ENCODE results near the gene PKP2. TPM values are rescaled to one million over a fixed set of nuclear protein-coding genes. Genes with fewer than 3 reads are reported as not detected.
"Not testable (repeated sequence)": the region's sequence is repeated elsewhere in the genome, so short reads cannot be mapped to it uniquely, and the experiment has no call there.

The PKP2 gene
- total RNA-seq, 1 donor from 2014 or later, result 4.7 TPM

DNA sequence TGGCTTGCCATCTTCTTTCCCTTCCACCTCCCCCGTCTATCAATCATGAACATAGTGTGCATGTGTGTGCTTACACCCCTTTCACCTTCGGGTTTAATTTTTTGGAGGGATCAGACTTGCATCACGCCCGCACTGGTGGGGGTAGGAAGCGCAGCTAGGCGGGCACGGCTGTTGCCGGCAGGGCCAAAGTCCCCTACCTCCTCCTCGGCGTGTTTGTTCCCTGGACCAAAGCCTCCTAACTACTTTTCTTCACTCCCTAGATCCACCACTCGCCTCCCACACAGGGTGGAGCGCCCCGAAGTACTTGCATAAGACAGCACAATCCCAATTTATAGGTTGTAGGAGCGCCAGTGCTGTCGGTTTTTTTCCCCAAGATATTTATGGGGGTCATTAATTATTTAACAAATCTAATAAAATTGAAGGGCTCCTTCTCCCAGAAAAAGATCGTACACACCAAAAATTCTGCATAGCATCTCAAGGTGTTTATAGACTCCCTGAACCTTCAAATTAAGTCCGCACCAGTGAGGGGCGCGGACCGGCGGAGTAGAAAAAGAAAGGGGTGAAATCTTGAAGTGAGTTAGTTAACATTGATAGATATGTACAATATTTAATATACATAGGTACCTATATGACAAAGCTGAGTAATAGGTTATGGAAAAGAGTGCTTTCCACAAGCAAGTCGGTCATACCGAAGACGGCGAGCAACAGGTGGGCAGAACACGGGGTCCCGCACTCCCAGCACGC, 717 bp downstream of the PKP2 start:
- no peak for DNase-seq

DNA sequence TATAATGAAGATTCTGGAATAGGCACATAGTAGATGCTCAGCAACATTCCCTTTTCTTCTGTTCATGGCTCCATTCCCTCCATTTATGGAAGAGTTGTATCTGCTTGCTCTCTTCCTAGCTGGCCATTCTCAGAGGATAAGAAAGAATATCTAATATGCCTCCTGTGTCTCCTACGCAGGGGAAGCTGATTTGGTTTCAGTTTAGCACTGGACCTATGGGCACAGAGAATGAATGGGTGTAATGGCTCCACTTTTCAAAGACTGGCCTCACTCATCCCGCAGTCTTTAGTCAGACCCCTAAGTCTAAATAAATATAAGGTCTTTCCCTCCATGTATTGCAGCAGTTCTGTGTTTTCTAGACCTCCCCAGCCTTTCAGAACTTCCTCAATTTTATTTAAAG, 2.0 kb downstream of the PKP2 start:
- no peak for DNase-seq

DNA sequence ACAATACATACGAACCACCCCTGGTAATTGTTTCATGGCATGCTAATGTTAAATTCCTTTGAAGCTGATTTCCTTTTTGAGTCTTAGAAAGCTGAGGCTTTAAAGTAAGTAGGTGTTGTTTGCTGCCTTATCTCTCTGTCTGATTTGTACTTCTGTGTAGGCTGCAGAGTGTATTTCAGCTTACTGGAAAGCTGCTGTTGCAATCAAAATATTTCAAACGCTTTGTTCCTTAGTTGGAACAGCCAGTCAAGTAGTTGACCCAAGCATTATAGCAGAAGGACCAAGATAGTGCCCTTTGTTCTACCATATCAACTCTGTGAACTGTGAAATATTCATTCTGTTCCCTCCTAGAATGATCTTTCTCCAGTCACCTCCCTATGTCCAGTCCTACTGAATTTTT, 3.1 kb downstream of the PKP2 start:
- no peak for DNase-seq

DNA sequence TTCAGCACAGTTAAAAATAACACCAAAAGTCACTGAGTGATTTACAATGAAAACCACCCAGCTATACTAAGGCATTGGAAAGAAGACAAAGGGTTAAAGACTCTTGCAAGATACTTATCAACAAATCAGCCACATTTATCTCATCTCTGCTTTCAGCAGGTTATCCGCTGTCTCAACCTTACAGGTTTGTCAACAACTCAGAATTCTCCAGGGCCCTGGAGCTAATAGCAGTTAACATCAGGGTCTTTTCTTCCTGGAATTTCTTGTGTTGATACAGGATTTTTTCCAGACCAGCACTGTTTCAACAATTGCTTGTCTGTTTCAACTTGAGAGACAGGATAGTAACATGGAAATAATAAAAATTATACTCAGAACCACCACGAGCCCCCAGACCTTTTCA, 3.5 kb downstream of the PKP2 start:
- no peak for DNase-seq

DNA sequence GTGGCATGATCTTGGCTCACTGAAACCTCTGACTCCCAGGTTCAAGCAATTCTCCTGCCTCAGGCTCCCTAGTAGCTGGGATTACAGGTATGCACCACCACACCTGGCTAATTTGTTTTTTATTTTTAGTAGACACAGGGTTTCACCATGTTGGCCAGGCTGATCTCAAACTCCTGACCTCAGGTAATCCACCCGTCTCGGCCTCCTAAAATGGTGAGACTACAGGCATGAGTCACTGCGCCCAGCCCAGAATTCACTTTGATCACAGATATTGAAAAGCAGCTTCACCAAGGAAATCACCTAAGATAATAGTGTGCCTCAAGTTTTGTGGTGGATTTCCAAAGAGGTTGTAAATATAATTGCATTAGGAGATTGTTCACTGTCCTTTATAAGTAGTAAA, 4.2 kb downstream of the PKP2 start:
- not testable (repeated sequence) for DNase-seq

DNA sequence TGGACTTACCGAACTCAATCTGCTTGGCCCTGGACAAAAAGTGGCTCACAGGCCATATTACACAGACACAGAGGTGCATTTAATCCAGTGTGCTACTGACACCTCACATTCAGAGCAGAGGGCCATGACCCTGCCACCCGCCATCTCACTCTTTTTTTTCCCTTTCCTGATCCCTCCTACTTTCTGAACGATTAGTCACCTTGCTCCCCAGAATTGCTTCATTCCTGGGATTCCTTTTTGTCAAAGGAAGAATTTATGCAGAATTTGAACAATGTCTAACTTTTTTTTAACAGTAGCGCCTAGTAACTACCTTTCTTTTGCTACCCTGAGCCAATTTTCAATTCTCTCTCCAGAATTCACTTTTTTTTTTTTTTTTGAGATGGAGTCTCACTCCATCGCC, 4.6 kb downstream of the PKP2 start:
- no peak for DNase-seq

DNA sequence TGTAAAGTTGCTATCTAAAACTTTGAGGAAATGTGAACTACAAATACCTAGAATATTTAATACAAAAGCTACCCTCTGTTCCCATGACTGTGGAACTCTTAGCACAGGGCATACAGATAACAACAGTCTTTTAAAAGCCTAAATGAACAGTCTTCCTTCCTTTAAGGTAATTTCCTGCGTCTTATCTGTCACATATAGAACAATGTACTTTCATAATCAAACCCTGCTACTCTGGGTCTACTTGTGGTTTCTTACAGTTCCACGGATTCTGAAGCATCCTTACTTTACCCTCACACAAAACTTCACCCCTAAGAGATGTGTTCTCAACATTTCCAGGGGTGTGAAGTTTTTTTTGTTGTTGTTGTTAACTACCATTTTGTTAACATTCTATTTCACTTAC, 5.1 kb downstream of the PKP2 start:
- DNase-seq, result no peak

DNA sequence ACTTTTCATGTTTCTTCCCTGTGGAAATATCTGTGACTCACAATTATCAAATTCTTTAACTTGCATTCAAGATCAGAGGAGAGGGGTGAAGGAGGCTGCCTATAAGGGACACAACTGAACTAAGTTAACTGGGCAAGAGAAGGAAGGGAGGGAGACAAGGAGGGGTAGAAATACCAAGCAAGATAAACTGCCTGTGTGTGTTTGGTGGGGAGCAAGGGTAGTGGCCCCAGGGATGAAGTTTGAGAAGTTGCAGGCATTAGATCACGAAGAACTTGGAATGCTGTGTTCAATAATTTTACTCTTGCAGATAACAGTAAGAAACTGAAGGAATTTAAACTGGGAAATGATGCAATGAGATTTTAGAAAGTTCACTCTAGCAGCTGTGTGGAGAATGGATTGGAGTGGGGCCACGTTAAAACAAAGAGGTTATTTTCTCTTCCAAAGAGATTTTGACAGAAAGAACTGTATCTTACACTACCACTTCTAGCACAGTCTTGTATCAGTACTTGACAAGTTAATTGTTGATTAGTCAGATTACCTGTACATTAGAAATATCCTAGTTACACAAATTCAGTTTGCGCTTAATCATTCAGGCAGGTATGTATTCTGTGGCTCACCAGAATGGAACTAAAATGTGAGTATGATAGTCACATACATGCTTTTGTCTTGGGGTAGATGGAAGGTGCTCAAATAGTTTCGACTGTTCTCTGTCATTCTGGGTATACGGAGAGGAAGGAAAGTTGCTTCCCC, 7.4 kb downstream of the PKP2 start:
- no peak for DNase-seq

DNA sequence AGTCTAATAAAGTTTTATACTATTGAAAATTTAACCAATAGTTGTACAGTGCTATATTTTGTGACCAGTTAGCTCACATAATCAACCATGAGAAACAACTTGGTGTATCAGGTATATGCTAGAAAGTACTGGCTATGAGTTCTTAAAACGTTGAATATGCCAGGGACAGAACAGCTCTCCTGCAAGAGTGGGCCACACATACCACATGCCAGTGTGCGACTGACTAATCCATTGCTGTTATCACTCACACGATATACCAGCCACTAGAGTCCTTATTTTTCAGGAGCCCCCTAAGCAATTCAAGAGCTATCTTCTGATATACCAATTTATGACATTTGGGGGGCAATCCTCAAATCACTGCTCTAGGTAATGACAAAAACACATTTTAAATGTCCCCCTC, 9.5 kb downstream of the PKP2 start:
- DNase-seq, result no peak

DNA sequence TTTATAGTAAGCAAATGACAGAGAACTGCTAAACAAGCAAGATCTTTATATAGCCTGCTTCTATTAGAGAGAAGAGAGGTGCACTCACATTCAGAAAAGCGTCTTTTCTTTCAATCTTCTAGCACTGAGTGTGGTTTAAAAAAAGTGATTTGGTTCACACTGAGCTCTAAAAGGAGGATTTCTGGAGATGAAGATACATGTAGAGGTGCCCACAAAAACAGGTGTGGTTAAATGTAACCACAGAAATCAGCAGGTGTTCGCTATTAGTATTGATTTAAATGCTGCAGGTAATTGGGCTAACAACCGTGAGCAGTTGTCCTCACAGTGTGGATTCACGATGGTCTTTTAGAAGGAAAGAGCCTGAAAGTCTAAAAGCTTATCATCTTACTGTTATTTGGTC, 10.7 kb downstream of the PKP2 start:
- DNase-seq, result no peak

DNA sequence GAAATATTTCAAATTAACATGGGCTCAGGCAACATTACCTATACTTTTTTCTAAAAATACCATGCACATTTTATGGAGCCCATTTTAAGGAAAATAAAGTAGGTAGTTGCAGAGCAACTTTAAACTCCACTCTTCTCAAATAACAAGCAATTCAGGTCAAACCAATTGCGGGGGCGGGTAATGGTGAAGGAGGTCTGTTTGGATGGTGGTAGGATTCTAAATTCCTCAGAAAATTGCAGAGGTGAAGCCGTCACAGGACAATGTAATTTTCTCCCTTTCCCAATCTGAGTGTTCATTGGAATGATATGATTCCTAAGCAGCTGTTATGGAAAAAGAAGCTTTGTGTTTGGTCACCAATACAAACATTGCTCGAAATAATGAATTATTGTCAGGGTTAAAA, 11.6 kb downstream of the PKP2 start:
- no peak for DNase-seq

DNA sequence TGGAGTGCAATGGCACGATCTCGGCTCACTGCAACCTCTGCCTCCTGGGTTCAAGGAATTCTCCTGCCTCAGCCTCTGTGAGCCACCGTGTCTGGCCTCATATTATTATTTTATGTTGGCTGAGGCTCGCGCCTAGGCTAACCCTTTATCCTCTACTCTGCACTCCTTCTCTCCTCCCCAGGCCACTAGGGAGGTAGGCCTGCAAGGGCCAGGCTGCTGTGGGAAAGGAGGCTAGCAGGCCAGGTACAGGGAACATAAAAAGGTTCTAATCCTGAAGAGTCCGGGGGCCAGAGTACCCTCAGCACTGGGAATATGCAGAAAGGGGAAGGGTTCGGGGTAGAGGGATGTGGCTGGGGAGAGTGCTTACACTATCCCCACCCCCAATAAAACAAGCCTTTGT, 14.9 kb downstream of the PKP2 start:
- DNase-seq, result no peak

DNA sequence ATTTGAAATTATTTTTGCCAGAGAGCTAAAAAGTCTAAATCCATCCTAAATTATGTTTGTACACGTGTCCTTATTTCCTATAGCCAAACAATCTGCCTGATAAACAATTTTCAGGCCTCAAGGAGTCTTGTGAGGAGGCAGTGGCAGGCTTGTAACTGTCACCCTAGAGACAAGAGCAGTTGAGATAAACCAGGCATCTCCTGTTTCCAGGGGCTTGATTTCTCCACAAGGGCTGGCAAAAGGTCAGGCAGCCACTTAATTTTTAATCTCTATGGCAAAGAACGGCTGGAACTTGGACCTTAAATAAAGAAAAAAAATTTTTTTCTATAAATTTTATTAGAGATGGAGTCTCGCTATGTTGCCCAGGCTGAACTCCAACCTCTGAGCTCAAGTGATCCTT, 15.5 kb downstream of the PKP2 start:
- DNase-seq, result no peak

DNA sequence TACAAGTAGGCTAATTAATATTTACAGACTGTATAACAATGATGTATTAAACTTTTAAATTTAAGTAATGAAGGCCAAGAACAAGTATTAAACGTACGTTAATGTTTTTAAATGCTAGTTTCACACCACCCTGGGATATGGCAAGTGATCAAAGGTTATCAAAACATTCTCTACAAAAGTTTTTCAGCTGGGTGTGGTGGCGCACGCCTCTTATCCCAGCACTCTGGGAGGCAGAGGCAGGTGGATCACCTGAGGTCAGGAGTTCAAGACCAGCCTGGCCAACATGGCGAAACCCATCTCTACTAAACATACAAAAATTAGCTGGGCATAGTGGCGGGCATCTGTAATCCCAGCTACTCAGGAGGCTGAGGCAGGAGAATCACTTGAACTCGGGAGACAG, 17.5 kb downstream of the PKP2 start:
- DNase-seq, result not testable (repeated sequence)

DNA sequence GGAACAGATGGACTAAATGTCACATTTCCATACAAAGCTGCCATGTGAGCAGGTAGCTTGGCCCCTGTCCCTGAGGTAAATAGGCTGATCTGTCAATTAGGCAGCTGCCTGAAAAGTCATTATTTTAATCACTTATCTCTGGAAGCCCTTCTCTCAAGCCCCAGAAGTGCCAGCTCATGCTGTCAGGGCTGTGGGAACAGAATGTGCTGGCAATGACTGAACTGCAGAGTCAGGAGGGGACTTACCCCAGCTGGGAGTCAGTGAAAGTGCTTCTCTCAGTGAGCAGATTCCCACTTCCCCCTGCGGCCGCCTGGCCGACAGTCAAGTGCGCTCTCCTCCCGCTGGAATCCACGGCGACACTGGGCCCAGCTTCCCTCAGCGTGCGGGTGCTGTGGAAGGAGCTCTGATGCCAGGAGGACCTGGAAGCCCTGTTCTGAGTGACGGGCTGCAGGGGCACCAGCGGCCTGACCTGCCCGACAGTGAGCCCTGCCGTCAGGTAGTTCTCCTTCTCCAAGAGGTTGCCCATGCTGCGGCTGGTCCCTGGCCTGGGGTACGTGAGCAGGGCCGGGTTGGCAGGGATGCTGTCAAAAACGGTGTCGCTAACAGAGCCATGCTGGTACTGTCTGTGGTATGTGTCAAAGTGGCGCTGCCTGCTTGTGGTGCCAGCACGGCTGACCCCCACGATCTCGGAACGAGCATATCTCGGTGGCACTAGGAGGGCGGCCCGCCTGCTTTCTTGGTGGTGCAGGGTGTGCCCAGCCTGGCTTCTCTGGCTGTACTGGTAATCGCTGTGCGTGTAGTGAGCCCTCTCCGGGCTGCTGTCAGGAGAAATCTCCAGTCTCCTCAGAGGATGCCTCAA, 18.7 kb downstream of the PKP2 start:
- no peak for DNase-seq

DNA sequence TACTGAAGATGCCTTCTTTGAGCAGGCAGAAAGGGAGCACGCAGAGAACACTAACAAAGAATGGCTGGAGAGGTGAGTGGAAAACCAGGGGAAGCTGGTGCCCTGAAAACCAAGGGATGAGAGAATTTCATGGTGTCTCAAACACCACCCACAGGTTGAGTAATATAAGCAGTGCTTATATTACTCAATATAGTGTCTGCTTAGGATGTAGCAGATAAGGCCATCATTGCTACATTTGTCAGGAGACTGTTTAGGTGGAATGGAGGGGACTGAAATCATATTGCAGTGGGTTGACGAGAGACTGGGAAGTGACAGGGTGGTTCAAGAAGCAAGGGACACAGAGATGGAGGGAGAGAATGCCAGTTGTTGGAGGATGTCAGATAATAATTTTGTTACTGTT, 20.6 kb downstream of the PKP2 start:
- no peak for DNase-seq

DNA sequence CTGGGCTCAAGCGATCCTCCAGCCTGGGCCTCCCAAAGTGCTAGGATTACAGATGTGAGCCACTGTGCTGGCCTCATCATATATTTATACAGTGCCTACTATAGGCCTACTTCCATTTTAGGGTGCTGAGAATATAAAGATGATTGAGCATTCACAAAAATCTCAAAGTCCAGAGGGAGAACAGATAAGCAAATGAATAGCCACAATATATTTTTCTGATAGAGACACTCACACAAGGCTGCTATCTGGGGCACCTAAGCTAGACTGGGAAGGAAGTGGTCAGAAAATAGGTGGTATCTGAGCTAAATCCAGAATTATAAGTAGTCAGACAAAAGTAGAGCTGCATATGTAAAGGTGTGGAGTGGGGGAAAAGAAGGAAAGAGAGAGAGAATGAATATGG, 21.6 kb downstream of the PKP2 start:
- DNase-seq, result no peak

DNA sequence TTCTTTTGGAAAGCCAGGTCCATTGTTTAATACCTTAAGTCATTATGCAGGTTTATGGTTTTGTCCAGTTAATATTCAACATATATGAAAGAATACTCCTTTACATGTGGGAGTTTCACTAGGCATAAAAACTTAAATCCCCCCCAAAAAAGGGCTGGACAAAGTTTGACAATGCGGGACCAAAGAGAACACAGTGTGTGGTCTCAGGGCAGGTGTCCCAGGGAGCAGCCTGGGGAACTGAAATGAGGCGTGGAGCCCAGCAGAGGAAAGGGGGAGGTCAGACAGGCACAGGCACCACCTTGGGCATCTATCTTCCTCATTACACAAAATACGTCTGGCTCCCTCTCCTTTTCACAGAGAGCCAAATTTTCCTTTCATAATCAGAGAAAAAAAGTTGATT, 22.5 kb downstream of the PKP2 start:
- DNase-seq, result no peak

DNA sequence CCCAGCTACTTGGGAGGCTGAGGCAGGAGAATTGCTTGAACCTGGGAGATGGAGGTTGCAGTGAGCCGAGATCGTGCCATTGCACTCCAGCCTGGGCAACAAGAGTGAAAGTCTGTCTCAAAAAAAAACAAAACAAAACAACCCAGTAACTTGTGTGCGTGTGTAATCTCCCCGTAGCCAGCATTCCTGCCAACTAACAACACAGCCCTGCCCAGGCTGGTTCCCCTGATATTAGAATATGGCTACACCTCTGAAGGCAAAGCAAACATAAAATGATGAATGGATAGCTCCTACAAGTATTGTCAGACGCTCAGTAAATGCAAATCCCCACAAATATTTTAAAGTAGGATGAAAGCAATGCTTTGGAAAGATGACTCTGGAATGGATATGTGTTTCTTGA, 24.2 kb downstream of the PKP2 start:
- not testable (repeated sequence) for DNase-seq

DNA sequence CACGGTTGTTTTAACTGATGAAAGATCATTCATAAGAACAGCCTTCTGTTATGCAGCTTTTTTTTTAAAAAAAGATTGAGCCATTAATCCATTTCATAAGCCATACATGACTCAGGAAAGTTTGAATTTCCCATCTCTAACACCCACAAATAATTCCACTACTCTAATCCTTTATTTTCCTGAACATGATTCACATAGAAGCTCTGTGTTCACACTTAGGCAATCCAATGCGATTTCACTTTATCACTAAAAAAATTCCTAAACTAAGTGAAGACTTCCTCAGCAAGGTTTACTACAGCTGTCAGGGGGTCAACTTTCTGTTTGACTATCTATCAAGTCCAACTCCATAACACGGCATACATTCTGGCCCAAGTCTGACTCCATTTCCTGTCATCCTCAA, 25.9 kb downstream of the PKP2 start:
- no peak for DNase-seq

DNA sequence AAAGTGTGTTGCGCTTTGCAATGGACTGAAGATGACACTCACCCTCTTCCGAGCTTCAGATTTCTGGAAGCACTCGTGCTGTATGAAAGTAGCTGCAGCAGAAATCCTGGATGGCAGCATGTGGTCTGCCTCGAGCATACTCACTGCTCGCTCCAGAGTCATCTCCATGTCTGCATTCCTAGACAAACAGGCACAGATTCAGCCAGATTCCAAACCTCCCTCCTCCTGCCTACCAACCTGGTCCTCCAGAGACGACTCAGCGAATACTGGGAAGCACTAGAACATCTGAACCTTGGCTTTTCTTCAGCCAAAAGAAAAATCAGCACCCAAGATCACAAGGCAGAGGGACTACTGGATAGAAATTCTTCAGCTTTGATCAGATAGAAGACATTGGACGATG, 27.7 kb downstream of the PKP2 start:
- DNase-seq, result no peak

DNA sequence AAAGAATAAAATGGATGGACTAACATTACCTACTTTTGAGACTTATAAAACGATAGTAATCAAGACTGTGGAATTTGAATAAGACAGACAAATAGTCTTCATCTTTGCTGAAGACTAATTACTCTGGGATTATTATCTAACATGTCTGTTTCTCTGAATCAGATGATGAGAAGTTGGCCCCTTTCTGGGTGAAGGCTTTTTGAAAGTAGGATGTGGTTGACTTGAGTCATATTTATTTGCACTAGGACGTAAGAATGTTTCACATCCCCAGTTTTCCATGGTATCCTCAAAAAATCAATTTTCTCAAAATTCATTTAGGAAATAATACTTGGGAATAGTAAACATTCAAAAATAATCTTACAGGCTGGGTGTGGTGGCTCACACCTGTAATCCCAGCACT, 31.8 kb downstream of the PKP2 start:
- DNase-seq, result no peak

DNA sequence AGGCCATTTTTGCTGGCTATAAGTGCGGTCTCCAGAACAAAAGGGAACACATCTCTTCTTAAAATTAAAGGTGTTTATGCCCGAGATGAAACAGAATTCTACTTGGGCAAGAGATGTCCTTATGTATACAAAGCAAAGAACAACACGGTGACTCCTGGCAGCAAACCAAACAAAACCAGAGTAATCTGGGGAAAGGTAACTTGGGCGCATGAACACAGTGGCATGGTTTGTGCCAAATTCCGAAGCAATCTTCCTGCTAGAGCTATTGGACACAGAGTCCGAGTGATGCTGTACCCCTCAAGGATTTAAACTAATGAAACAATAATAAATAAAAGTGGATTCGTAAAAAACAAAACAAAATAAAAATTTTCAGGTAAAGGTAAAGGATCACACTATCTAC, 33.4 kb downstream of the PKP2 start:
- DNase-seq, result no peak
